Mucosa of descending colon (tissue), 3 donors: ENCODE results near the gene TPD52L1. TPM values are rescaled to one million over a fixed set of nuclear protein-coding genes. Genes with fewer than 3 reads are reported as not detected.

Experiments used
- ATAC-seq: fragments of 200-7000 bp; cut with Tn5 transposase; one replicate; pipeline ENCODE4 v1.9.1; 2020; ENCODE audit warnings: mild to moderate bottlenecking, moderate library complexity
- DNase-seq, 3 donors: peaks; one replicate each; pipeline ENCODE4 v3.0.0-alpha.2; 2020
- H3K36me3 ChIP-seq: fragments of 200-600 bp; one replicate; pipeline ENCODE4 v1.8.0; 2021; ENCODE audit warnings: low read depth, mild to moderate bottlenecking
- H3K4me1 ChIP-seq: fragments of 200-600 bp; one replicate; pipeline ENCODE4 v1.8.0; 2021; ENCODE audit warnings: low read depth, mild to moderate bottlenecking
- H3K4me3 ChIP-seq: fragments of 200-600 bp; one replicate; pipeline ENCODE4 v1.8.0; 2021; ENCODE audit warnings: mild to moderate bottlenecking
- H3K9me3 ChIP-seq: fragments of 200-600 bp; one replicate; pipeline ENCODE4 v1.8.0; 2021; ENCODE audit warnings: mild to moderate bottlenecking
- CTCF ChIP-seq: fragments of 200-600 bp; IDR thresholded peaks from one replicate; pipeline ENCODE4 v1.8.0; 2022; ENCODE audit warnings: antibody characterized with exemption, mild to moderate bottlenecking
- intact Hi-C, 2 donors: fragments of 100-400 bp; cut with DNase I in 1 of 2; cut with micrococcal nuclease in 1 of 2; formaldehyde crosslinking; loops; one replicate each; pipeline versions ENCODE4 v1.11.0 to v1.11.1; 2022; cut with DNase I, micrococcal nuclease
- total RNA-seq, 3 donors: library from RNA; stranded (reverse); fragmentation: NEBNext Ultra II Directional in 2 of 3; extraction: Animal tissue kit (Norgen Biotek cat#: 25700) in 2 of 3; gene quantifications; one replicate each; pipeline versions ENCODE4 v1.2.1 to v1.2.4, GENCODE V29; 2021 to 2023
- donor health status: DM: no; HTN: no; CAD: no; lungs with moderate emphysema.
- donor health status: DM: no; HTN: no; CAD: no.
- donor health status: DM: no; HTN: yes; CAD: no.

The TPD52L1 gene
- total RNA-seq, 3 donors from 2014 or later = 12.1 to 23.9 (median 22.0) TPM

- H3K36me3 ChIP-seq = no peaks in the 10 kb centered on the region
- DNase-seq (no peak), ATAC-seq (no peak)
- intact Hi-C loops = no loop called here
- TF ChIP-seq CTCF = no peak
- H3K9me3 ChIP-seq = no peaks in the 10 kb centered on the region
- H3K4me1 ChIP-seq = no peaks in the 10 kb centered on the region
- H3K4me3 ChIP-seq = no peak overlapping the region
Observed at GRCh38 chr6:125215252-125215819, 61.8 kb downstream of the TPD52L1 start.

DNA sequence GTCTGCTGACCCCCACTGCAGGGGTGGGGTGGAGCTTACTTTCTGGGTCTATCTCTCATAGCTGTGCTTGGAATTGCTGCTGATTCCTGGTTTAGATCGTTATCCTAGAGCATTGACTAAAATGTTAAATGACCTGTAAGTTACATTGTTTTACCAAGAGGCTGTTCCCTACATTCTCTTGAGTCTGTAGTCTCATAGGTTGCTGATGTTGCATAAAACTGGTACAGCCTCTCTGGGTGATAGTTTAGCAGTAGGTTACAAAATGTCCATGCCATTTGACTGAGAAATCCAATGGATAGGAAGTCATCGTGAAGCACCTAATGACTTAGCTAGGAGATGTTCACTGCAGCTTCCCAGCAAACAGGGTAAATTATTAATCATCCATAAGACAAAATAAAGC lies 62.4 kb downstream of the TPD52L1 start:
- no peak for TF ChIP-seq CTCF
- H3K4me1 ChIP-seq = no peaks in the 10 kb centered on the region
- H3K9me3 ChIP-seq = no peaks in the 10 kb centered on the region
- DNase-seq (no peak), ATAC-seq (no peak)
- no peaks in the 10 kb centered on the region for H3K36me3 ChIP-seq
- intact Hi-C loops = no loop called here
- H3K4me3 ChIP-seq = no peak overlapping the region

GRCh38 chr6:125217369-125217768 lies 63.8 kb downstream of the TPD52L1 start:
- Histone ChIP-seq H3K36me3 (no peaks in the 10 kb centered on the region), H3K4me1 (peaks cover 3% of the 10 kb centered on the region), H3K4me3 (no peak overlapping the region), H3K9me3 (no peaks in the 10 kb centered on the region)
- no peak for ATAC-seq
- TF ChIP-seq CTCF = no peak
- DNase-seq = no peak
- intact Hi-C loops = no loop called here

- intact Hi-C loops = no loop called here
- no peak for TF ChIP-seq CTCF
Observed at GRCh38 chr6:125217992-125218391, 64.4 kb downstream of the TPD52L1 start.

GRCh38 chr6:125219361-125219895 lies 65.9 kb downstream of the TPD52L1 start:
- Histone ChIP-seq H3K4me3 (no peak overlapping the region), H3K36me3 (no peaks in the 10 kb centered on the region), H3K4me1 (peaks cover 5% of the 10 kb centered on the region), H3K9me3 (no peaks in the 10 kb centered on the region)
- DNase-seq (no peak), ATAC-seq (no peak)
- TF ChIP-seq CTCF = no peak
- intact Hi-C loops = no loop called here

More at GRCh38 chr6:125217992-125218391, 64.4 kb downstream of the TPD52L1 start:
- no peak overlapping the region for H3K4me3 ChIP-seq
- ATAC-seq = no peak
- H3K9me3 ChIP-seq = no peaks in the 10 kb centered on the region
- no peak for DNase-seq
- H3K36me3 ChIP-seq = no peaks in the 10 kb centered on the region
- H3K4me1 ChIP-seq = peaks cover 5% of the 10 kb centered on the region
